Fibroblast of mammary gland (primary cell): ENCODE data around the gene AAR2.

Source experiments
- DNase-seq: peaks from one replicate; pipeline ENCODE4 v3.0.0-alpha.2; 2010; ENCODE audit warnings: low read depth
- H3K4me3 ChIP-seq: 2 replicates; pipeline ENCODE4 v1.5.1; 2011; ENCODE audit warnings: low read depth, mild to moderate bottlenecking, low read length, moderate library complexity; ENCODE audit not compliant: control insufficient read depth
- TF ChIP-seq, protein P1 (sequence below): conservative IDR thresholded peaks from 2 replicates; pipeline ENCODE4 v1.5.1; 2011; ENCODE audit warnings: low read depth, low read length, inconsistent platforms; ENCODE audit not compliant: control insufficient read depth, insufficient read depth

The AAR2 gene

DNA sequence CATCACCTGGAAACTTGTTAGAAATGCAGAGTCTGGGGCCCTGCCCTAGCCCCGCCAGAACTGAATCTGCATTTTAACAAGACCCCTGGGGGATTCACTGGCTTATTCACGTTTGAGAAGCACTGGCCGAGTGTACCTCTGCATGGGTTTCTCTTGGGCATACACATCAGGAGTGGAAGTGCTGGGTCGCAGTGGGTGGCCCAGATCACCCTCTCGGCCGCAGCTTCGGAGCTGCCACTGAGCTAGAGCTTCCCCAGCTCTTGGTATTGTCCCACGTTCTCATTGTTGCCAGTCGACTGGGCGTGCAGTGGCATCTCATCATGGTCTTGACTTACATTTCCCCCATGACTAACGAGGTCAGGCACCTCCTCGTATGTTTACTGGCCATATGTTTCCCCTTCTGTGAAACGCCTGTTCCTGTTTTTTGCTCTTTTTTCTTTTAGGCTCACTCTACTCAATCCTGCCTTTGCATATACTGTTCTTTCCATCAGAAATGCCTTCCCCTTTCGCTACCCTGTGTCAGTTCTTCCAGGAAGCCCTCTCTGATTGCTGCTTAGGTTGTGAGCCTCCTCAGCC, 66.8 kb downstream of the AAR2 start:
- no peak for DNase-seq
- no peak overlapping the region for H3K4me3 ChIP-seq
- TF ChIP-seq, protein P1, sequence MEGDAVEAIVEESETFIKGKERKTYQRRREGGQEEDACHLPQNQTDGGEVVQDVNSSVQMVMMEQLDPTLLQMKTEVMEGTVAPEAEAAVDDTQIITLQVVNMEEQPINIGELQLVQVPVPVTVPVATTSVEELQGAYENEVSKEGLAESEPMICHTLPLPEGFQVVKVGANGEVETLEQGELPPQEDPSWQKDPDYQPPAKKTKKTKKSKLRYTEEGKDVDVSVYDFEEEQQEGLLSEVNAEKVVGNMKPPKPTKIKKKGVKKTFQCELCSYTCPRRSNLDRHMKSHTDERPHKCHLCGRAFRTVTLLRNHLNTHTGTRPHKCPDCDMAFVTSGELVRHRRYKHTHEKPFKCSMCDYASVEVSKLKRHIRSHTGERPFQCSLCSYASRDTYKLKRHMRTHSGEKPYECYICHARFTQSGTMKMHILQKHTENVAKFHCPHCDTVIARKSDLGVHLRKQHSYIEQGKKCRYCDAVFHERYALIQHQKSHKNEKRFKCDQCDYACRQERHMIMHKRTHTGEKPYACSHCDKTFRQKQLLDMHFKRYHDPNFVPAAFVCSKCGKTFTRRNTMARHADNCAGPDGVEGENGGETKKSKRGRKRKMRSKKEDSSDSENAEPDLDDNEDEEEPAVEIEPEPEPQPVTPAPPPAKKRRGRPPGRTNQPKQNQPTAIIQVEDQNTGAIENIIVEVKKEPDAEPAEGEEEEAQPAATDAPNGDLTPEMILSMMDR: no peak

- H3K4me3 ChIP-seq: no peak overlapping the region
- TF ChIP-seq, protein P1: no peak
- DNase-seq: no peak
Measured at GRCh38 chr20:36303831-36304230, 67.6 kb downstream of the AAR2 start.

GRCh38 chr20:36304786-36305495, 68.7 kb downstream of the AAR2 start:
- no peak overlapping the region for H3K4me3 ChIP-seq
- no peak for DNase-seq
- TF ChIP-seq, protein P1: no peak

DNA sequence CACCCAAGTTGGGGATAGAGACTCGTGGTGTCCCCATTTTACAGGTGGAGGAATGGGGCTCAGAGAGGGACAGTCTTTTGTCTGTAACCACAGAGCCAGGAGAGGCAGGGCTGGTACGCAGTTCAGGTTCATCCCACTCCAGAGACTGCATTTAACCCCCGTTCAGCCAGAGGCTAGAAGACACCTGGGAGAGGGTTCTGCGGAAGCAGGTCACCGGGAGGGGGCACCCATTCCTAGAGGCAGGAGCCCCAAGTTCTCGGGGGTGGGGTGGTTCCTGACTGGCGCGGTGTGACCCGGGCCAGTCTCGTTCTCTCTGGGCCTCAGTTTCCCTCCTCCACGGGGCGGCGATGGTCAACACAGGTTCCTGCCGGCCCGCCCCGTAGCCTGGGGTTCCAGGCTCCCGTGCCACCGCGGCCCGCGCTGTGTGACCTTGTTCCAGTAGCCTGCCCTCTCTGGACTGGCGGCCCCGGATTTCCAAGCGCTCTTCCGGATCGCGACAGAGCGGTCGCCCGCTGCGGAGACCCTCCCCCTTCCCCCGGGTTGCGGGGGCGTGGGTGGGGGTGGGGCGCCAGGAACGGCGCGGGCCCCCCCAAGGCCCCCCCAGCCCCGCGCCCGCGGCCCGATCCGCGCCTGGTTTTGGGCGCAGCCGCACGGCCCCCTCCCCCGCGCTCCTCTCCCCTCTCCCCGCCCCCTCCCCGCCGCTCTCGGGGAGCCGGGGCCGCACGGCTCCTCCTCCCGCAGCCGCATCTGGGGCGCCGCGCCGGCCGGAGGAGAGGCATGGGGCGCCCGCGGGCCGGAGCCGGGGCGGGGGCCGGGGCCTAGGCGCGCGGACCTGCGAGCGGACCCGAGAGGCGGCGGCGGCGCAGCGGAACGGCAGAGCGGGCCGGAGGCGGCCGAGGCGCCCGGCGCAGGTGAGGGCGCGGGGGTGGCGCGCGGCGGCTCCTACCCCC, 69.6 kb downstream of the AAR2 start, which contains the start of gene DLGAP4:
Gene DLGAP4, plus strand, starts transcription at position 738 of the 950 bp plus-strand sequence. CDS start 125,379 bp downstream, outside the sequence.
- TF ChIP-seq, protein P1: no peak
- H3K4me3 ChIP-seq: no peak within 1 kb of the TSS
- DNase-seq: no peak
